ENCODE results near the gene MT1G. TPM values are rescaled to one million over a fixed set of nuclear protein-coding genes. Genes with fewer than 3 reads are reported as not detected.

MT1G gene
- total RNA-seq, 1 experiment from 2014 or later, result 20.3 TPM

Other genes with a start within 250 kb of the MT1G start
- gene AMFR, start 242.5 kb downstream of the MT1G start, total RNA-seq (2014; rRNA removed; shearing (Covaris generic)), result 83.1 and 91.1 TPM in 2 replicates
- 158 and 160 TPM in 2 replicates for gene NUDT21, start 216.7 kb downstream of the MT1G start, total RNA-seq (2014; rRNA removed; shearing (Covaris generic))
- 70.2 and 74.1 TPM in 2 replicates for gene OGFOD1, start 216.5 kb downstream of the MT1G start, total RNA-seq (2014; rRNA removed; shearing (Covaris generic))
- gene BBS2, start 148.0 kb downstream of the MT1G start, total RNA-seq (2014; rRNA removed; shearing (Covaris generic)), result 22.2 and 38.8 TPM in 2 replicates
- gene MT4, start 103.0 kb downstream of the MT1G start, total RNA-seq (2014; rRNA removed; shearing (Covaris generic)), result not detected in 2 replicates
- gene MT3, start 78.5 kb downstream of the MT1G start, total RNA-seq (2014; rRNA removed; shearing (Covaris generic)), result 0.31 TPM in 1 of 2 replicates, not detected in the other
- 31.9 and 36.9 TPM in 2 replicates for gene MT2A, start 59.5 kb downstream of the MT1G start, total RNA-seq (2014; rRNA removed; shearing (Covaris generic))
- 22.3 and 35.8 TPM in 2 replicates for gene MT1E, start 42.3 kb downstream of the MT1G start, total RNA-seq (2014; rRNA removed; shearing (Covaris generic))
- gene MT1M, start 35.4 kb downstream of the MT1G start, total RNA-seq (2014; rRNA removed; shearing (Covaris generic)), result 0.80 and 0.81 TPM in 2 replicates
- gene MT1A, start 29.4 kb downstream of the MT1G start, total RNA-seq (2014; rRNA removed; shearing (Covaris generic)), result 1.1 TPM in 1 of 2 replicates, not detected in the other
- not detected in 2 replicates for gene MT1B, start 16.2 kb downstream of the MT1G start, total RNA-seq (2014; rRNA removed; shearing (Covaris generic))
- gene MT1F, start 10.1 kb downstream of the MT1G start, total RNA-seq (2014; rRNA removed; shearing (Covaris generic)), result 11.8 and 13.4 TPM in 2 replicates
- gene MT1H, start 1.7 kb upstream of the MT1G start, total RNA-seq (2014; rRNA removed; shearing (Covaris generic)), result 3.0 and 3.8 TPM in 2 replicates
- 138 and 157 TPM in 2 replicates for gene MT1X, start 14.4 kb upstream of the MT1G start, total RNA-seq (2014; rRNA removed; shearing (Covaris generic))
- 133 and 144 TPM in 2 replicates for gene NUP93, start 62.1 kb upstream of the MT1G start, total RNA-seq (2014; rRNA removed; shearing (Covaris generic))
- not detected in 2 replicates for gene SLC12A3, start 197.1 kb upstream of the MT1G start, total RNA-seq (2014; rRNA removed; shearing (Covaris generic))

All from H7 (cell line).